Measurements from ENCODE around the gene DGKI.
"Not testable (repeated sequence)": the region's sequence is repeated elsewhere in the genome, so short reads cannot be mapped to it uniquely, and the experiment has no call there.

DGKI gene

DNA sequence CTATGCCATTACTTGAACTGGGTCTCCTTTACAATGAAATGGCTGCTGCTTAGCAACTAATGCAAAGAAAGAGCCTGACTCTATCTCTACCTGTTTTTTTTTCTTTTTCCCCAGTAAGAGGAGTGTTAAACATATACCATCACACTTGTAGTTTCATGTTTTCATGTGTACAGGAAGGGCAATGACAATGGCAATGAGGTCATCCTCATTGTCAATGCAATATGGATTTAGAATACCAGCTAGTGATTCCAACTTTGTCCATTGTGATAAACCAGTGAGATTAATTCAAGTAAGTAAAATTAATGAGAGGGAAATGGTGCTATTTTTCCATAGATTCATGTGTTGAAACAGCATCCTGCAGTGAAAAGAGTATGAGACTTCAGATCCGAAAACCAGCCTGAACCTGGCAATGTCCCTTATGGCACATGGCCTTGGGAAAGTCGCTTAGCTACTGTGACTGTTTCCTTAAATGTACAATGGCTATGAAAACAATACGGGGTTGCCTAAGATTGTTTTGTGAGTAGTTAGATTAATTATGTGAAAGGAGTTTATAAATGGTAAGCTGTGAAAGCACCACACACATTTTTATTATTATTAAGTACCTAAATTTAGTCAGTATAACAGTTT is 11.2 kb downstream of the DGKI start:
- no peak for DNase-seq (ENCODE audit: low read depth)

DNA sequence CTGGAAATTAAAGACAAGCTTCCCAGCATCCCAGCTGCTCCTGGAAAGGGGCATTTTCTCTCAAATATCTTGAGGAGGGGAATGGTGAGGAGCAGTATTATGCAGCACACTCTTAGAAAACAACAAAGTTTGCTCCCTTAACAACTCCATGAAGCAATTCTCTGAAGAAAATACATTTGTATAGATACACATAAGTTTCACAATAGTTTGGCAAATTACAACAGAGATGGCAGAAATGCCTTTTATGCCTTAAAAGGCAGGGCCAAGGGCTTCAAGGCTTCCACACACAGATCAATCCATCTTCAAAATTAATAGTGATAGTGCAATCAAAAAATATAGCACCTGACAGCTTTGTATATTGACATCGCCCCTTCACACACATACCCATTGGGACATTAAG is 12.2 kb downstream of the DGKI start:
- DNase-seq (ENCODE audit: low read depth), result no peak

DNA sequence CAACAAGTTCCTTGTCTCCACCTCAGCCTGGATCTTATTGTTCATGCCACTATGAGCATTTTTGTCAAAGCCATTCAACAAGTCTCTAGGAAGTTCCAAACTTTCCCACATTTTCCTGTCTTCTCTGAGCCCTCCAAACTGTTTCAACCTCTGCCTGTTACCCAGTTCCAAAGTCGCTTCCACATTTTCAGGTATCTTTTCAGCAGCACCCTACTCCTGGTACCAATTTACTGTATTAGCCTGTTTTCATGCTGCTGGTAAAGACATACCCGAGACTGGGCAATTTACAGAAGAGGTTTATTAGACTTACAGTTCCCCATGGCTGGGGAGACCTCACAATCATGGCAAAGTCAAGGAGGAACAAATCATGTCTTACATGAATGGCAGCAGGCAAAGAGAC is 13.8 kb downstream of the DGKI start:
- DNase-seq (ENCODE audit: low read depth), result not testable (repeated sequence)

DNA sequence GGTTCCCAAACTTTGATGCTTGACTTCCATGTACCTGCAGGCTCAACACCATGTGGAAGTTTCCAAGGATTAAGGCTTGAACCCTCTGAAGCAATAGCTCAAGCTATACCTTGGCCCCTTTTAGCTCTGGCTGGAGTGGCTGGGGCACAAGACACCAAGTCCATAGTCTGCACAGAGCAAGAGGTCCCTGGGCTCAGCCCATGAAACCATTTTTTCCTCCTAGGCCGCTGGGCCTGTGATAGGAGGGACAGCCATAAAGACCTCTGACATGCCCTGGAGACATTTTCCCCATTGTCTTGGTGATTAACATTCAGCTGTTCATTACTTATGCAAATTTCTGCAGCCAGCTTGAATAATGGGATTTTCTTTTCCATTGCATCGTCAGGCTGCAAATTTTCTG is 14.4 kb downstream of the DGKI start:
- no peak for DNase-seq (ENCODE audit: low read depth)

DNA sequence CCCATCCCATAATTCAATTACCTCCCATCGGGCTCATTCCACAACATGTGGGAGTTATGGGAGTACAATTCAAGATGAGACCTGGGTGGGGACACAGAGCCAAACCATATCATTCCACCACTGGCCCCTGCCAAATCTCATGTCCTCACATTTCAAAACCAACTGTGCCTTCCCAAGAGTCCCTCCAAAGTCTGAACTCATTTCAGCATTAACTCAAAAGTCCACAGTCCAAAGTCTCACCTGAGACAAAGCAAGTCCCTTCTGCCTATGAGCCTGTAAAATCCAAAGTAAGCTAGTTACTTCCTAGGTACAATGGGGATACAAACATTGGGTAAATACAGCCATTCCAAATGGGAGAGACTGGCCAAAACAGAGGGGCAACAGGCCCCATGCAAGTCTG is 15.2 kb downstream of the DGKI start:
- DNase-seq (ENCODE audit: low read depth), result not testable (repeated sequence)

DNA sequence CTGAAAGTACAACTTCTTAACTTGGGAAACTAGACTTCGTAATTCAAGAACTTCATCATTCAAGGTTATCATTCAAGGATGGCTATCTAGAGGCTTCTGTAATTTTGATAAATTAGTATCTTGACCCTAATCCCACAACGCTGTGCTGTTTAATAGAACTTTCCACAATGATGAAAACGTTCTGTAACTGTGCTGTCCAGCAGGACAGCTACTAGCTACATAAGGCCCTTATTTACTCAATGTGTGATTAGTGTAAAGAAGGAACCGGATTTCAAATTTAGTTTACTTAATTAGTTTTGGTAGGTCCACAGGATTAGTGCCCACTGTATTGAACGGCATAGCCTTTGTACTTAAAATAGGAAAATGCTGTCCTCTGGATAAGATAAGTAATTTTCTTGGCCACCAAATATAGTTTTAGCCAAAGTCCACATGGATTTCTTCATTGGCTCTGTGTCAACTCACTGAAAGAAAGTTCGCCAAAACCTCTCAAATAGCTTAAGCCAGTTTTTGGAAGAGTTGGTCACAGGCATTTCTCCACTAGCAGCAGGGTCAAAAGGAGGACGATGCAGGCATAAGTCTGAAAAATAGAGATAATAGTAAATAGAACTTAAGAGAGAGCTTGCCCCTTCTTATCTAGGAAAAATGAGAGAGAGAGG is 17.3 kb downstream of the DGKI start:
- DNase-seq (ENCODE audit: low read depth), result no peak

DNA sequence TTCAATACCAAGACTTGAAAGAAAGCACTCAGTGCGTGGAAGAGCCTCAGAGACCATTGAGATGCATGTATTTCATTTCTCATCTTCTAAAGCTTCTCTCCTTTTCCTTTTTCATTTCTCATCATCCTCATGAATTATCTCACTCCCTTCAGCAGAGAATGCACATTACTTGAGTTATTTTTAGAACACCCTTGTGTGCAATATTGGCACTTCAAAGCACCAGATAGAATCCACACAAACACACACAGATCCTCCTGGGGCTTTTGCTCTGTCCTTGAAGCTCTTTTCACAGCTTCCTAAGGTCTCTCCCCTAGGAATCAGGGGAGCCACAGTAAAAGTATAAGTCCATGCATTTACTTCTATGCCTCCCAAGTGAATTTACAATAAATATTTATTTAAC is 18.3 kb downstream of the DGKI start:
- no peak for DNase-seq (ENCODE audit: low read depth)

DNA sequence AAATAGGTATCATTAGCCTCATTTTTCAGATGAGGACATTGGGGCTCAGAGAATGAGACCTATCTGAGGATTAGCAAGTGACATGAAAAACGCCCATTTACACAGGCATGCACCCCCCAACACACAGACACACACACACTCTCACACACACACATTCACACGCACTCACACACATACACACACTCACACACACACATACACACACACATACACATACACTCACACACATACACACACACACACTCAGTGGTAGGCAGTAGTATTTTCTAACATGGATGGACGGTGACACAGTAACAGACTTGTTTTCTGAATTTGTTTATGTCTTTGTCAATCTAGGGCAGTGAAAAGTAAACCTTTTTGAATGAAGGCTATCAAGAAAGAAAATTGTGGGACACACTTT is 21.3 kb downstream of the DGKI start:
- DNase-seq (ENCODE audit: low read depth), result no peak

DNA sequence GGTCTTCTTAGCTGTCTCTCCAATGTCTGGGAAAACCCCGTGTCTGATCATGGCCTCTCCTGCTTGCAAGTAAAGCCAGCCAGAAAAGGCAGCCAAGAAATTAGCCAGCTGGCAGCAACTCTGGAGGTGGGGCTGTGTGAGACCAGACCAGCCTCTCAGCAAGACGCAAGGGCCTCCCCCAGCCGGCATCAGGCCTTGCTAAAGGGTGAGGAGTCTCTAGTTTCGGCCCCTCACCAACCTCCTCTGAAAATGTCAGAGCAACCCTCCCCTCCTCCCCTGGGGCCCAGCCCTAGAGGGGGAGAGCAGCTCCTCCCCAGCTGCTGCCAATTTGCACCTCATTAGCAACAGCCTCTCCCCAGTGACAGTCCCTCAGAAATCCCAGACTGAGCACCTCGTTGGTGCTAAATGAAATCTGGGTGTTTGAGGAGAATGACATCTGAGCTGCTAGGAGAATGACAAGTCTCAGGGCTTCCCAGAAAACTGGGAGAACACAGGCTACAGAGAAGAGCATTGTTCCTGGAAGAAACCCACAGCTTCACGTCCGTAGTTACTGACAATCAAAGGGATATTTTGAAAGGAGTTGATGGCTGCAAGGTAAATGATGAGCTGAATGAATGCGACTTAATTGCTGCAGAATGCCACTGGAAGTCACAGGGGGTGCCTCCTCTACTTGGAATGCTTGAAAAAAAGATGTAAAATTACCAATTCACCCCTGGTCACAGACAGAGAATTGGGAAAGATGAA is 25.9 kb downstream of the DGKI start:
- peak; percentile 66 for DNase-seq (ENCODE audit: low read depth)

DNA sequence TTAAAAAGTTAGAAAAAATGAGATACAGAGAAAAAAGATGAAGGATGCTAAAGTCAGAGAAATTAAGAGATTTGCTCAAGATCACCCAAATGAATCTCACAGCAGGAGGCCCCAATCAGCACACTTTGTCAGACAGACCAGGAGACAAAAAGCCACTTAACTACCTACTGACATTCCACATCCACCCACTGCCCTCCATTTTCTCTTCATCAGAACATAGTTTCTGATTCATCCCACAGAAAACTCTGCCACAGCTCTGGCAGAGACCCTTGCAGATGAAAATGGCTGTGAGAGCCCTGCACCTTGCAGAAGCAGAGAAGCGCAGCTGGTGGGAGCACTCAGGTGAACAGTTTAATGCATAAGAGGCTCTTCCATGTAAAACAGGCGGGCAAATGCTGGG is 26.6 kb downstream of the DGKI start:
- no peak for DNase-seq (ENCODE audit: low read depth)

DNA sequence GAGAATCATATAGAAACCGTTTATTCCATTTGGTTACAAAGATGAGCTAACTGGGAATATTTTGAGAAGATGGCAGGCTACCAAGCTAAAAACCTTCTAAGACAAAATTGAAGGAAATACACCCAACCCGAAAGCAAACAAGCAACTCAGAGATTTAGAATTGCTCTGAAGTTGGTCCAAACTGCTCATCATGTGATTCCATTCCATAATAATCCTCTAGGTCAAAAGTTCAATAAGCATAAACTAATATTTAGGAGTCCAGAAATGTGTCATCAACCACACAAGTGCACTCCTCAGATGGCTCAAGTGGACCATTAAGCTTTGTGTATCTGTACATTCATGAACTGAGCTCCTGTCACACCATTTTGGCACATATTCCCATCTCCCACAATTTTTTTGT is 28.7 kb downstream of the DGKI start:
- no peak for DNase-seq (ENCODE audit: low read depth)

DNA sequence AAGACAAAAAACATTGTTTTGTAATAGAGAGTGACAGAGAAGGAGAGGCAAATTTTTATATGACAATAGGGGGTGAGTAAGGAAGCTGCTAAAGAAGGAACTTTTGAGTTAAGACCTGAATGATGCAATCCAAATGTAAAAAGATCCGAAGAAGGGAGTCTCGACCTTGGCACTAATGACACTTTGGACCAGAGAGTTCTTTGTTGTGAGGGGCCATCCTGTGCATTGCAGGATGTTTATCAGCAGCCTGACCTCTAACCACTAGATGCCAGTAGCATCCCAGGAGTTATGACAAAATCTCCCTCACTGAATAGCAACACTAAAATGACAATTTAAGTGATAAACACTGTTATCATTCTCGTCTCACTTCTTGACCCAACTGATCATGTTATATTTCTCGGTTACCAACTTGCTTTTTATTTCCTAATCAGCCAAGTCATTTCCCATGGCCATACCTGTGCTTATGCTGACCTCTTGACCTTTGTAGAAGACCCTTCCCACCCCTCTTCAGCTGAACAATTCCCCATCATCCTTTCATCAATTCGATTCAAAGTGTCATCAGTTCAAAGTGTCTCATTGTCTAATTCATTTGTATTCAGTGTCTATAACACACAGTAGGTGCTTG is 30.0 kb downstream of the DGKI start:
- DNase-seq (ENCODE audit: low read depth), result peak; percentile 40

DNA sequence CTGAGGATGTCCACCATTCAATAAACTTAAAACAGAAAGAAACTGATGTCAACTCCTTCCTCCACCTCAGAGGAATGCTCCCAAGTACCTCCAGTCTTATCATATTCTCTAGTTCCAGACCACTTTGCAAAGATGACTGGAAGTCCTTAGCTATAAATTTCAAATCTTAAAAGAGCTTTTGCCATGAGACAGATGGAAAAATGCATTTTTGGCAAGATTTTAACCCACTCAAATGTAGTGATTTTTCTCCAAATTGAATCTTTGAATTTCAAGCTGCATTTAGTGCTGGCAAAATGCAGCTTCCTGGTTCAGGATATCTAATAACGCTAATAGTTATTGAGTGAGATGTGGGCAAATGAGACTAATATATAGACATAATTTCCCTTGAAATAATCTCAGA is 33.2 kb downstream of the DGKI start:
- no peak for DNase-seq (ENCODE audit: low read depth)

DNA sequence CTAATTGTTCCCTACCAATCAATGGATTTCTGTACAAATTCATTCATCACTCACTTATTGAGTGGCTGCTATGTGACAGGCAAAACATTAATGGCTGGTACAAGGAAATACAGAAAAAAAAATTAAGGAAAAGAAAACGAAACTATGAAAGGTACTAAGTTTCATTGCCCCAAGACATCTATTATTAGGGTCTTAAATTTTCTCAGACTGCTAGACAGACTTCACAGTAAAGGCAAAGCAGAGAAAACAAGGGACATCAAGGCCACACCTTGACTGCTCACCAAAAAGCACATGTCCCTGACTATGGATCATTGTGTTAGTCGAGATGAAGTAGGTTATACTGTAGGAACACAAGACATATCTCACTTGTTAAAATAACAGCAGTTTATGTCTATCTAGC is 36.5 kb downstream of the DGKI start:
- DNase-seq (ENCODE audit: low read depth), result no peak

DNA sequence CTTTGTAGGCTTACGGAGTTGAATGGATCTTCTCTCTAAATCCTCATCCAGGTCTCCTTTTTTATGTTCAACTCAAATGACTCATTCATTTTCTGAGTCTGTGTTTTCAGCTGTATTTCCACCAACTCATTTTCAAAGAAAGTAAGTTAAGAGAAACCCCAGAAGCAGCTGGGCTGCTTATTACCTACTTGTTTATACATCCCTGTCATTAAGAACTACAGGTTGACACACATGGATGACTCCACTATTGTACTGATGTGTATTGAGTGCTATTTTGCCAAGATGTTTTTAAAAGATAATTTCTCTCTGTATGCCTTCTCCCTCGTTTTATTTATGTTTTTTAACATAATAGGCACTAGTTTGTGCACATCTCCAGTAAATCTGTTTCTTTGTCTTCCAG is 41.9 kb downstream of the DGKI start:
- DNase-seq (ENCODE audit: low read depth), result no peak

DNA sequence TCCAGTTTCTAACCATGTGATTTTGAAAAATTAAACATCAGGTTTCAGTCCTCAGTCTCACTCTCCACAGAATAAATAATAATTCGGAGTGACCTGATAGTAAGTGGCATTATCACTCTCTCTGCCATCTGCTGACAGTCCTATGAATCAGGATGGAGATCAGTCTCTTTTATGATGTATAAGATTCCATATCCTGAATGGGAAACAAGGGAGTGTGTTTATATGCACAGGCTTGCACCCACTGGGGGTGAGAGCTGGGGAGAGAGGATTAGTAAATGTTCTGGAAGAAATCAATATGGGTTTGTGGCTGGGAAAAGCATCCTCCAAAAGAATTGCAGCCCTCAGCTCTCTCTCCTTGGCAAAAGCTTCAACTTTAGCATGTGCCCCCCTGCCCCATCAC is 45.3 kb downstream of the DGKI start:
- DNase-seq (ENCODE audit: low read depth), result no peak

DNA sequence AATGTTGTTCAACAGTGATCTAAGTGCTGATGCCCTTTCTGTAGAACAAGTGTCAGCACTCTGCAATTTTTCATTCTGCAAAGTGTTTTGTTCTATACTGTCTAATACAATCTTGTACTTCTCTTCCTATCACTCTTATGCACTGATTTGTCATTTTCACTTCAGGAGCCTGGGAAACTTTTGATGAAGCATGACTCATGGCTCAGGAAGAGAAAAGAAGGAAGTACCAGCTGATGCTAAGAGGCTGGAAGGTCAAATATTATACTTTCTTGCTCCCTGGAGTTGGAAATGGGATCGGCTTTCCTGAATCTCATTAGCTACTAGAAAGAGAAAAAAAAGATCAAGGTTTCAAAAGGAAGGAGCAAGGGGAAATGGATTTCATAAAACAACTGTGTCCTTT is 45.8 kb downstream of the DGKI start:
- no peak for DNase-seq (ENCODE audit: low read depth)

DNA sequence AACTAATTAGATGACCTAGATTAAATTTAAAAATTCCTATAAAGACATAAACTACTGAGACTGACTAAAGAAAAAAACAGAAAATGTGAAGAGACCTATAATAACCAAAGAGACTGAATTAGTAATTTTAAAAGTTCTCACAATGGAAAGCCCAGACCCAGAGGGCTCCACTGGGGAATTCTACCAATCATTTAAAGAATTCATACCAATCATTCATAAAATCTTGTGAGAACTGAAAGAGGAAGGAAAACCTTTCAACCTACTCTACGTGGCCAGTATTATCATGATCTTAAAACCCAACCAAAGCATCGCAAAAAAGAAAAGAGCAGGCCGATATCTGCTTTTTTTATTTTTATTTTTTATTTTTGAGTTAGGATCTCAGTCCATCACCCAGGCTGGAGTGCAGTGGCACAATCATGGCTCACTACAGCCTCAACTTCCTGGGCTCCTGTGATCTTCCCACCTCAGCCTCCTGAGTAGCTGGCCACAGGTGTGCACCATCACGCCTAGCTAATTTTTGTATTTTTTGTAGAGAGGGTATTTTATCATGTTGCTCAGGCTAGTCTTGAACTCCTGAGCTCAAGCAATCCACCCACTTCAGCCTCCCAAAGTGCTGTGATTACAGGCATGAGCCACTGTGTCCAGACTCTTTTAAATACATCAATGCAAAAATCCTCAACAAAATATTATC is 48.6 kb downstream of the DGKI start:
- no peak for DNase-seq (ENCODE audit: low read depth)

DNA sequence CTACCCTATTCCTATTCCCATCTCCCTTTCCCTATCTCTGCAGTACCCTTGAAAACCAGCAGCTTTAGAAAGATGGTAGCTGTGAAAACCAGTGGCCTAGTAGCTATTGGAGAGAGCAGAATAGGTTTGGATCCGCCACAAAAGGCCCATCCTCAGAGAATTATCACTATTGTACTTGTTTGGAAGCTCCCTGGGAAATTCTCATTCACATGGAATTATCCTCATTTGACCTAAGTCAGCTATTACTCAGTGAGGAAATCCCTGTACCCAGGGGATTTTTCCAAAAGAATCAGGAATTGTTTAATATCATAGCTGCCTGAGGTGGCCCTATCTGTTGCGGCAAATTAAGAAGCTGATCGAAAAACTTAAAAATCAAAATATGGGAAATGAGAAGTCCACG is 51.6 kb downstream of the DGKI start:
- DNase-seq (ENCODE audit: low read depth), result no peak

DNA sequence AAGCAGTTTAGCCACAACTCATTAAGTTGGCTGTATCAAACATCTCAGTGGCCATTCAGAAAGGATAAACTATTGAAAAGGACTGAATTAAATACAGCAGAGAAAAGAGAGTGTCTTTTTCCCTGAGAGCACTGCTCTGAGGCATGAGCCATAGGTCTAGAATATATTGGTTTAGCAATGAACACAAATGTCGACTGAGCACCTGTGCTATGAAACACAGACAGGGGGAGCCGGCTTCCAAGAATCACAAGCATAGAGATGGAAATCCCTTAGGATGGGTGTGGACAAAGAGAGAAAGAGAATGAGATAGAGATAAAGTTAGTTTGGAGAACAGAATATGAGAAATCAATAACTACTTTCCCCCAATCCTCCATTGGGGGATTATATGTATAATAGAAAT is 54.8 kb downstream of the DGKI start:
- no peak for DNase-seq (ENCODE audit: low read depth)

DNA sequence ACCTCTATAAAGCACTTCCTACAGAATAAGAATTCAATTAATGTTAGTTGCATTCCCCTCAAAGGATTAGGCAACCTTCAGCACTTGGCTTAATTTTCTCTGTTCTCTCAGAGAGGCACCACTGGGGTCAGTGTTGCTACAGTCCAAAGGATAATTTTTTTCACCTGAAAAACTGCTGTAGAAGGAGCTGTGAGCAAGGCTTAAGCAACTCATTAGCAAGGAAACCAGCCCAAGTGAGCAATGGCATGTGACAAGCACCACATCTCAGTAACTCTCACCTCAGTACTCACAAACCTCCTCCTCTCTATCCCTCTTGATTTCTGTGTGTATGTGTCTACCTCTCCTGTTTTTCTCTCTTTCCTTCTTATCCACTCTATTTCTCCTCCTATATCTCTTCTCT is 55.9 kb downstream of the DGKI start:
- DNase-seq (ENCODE audit: low read depth), result no peak

DNA sequence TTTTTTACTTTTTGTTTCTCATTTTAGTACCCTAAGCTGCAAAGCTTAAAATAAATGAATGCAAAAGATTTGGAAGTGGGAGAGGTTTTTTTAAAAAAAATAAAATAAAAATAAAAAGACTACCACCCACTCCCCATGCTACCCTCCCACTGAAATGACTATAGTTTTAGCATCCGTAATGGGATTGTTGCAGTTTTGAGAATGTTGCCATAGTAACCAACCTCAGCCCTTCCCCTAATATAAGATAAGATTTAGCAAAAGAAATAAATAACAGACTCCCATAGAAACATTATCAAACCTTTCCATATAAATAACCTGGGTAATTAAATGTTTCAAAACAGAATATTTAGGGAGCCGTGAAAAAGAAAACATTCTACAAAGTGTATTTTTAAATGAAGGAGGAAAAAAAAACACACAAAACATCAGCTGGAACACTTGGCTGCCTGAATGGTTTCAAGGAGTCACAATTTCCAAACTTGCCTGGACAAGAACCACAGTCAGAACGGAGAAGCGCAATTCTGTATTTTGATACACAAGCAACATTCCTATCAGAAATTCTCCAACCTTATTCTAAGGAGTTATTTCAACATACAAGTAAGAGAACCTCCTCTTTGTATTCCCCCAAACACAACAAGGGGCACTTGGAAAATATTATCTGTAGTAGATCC is 57.4 kb downstream of the DGKI start:
- no peak for DNase-seq (ENCODE audit: low read depth)
